Trophoblast cell (in vitro differentiated cells and primary cell): ENCODE data around the gene RAB14.

Experiments used
- DNase-seq, 2 donors: peaks; one replicate each; pipeline ENCODE4 v3.0.0-alpha.2; 2016
- H2AFZ ChIP-seq: 2 replicates; pipeline ENCODE4 v1.6.1; 2013; ENCODE audit warnings: low read length, moderate library complexity, mild to moderate bottlenecking; ENCODE audit not compliant: insufficient read depth, poor library complexity
- H2AK5ac ChIP-seq: 2 replicates; pipeline ENCODE4 v1.6.1; 2013; ENCODE audit warnings: mild to moderate bottlenecking, low read length
- H2BK120ac ChIP-seq: 2 replicates; pipeline ENCODE4 v1.6.1; 2013; ENCODE audit warnings: low read length, mild to moderate bottlenecking, moderate library complexity; ENCODE audit not compliant: insufficient read depth, poor library complexity
- H2BK12ac ChIP-seq: 2 replicates; pipeline ENCODE4 v1.6.1; 2013; ENCODE audit warnings: mild to moderate bottlenecking, low read length, moderate library complexity
- H2BK5ac ChIP-seq: 2 replicates; pipeline ENCODE4 v1.6.1; 2013; ENCODE audit warnings: low read length, low read depth, moderate library complexity, mild to moderate bottlenecking; ENCODE audit not compliant: poor library complexity
- H3K14ac ChIP-seq: 2 replicates; pipeline ENCODE4 v1.6.1; 2013; ENCODE audit warnings: mild to moderate bottlenecking, low read length
- H3K18ac ChIP-seq: 2 replicates; pipeline ENCODE4 v1.6.1; 2013; ENCODE audit warnings: mild to moderate bottlenecking, low read length
- H3K23ac ChIP-seq: 2 replicates; pipeline ENCODE4 v1.6.1; 2013; ENCODE audit warnings: low read length
- H3K27ac ChIP-seq: 2 replicates; pipeline ENCODE4 v1.5.1; 2013; ENCODE audit warnings: low read depth, mild to moderate bottlenecking, inconsistent platforms, low read length, moderate library complexity
- H3K27me3 ChIP-seq: 2 replicates; pipeline ENCODE4 v1.6.1; 2013; ENCODE audit warnings: inconsistent platforms, mild to moderate bottlenecking, low read length, moderate library complexity; ENCODE audit not compliant: insufficient read depth
- H3K36me3 ChIP-seq, 2 experiments: 1 replicate in 1 of 2; 2 replicates in 1 of 2; pipeline ENCODE4 v1.6.1; 2013; ENCODE audit warnings: low read length in 2 of 2, mild to moderate bottlenecking in 2 of 2, moderate library complexity in 1 of 2; ENCODE audit not compliant: insufficient read depth in 2 of 2, control insufficient read depth in 1 of 2
- H3K4ac ChIP-seq: 2 replicates; pipeline ENCODE4 v1.6.1; 2013; ENCODE audit warnings: low read depth, mild to moderate bottlenecking, low read length, moderate library complexity
- H3K4me1 ChIP-seq, 2 experiments: 1 replicate in 1 of 2; 2 replicates in 1 of 2; pipeline ENCODE4 v1.6.1; 2013; ENCODE audit warnings: low read length in 2 of 2, mild to moderate bottlenecking in 2 of 2, moderate library complexity in 1 of 2; ENCODE audit not compliant: insufficient read depth in 2 of 2, control insufficient read depth in 1 of 2
- H3K4me2 ChIP-seq: 2 replicates; pipeline ENCODE4 v1.6.1; 2013; ENCODE audit warnings: inconsistent platforms, mild to moderate bottlenecking, low read length, moderate library complexity
- H3K4me3 ChIP-seq: 2 replicates; pipeline ENCODE4 v1.5.1; 2013; ENCODE audit warnings: mild to moderate bottlenecking, low read depth, low read length, inconsistent platforms
- H3K79me1 ChIP-seq: one replicate; pipeline ENCODE4 v1.6.1; 2013; ENCODE audit warnings: low read length
- H3K79me2 ChIP-seq: 2 replicates; pipeline ENCODE4 v1.6.1; 2013; ENCODE audit warnings: low read length, mild to moderate bottlenecking; ENCODE audit not compliant: control insufficient read depth, insufficient read depth, poor library complexity
- H3K9ac ChIP-seq: 2 replicates; pipeline ENCODE4 v1.6.1; 2013; ENCODE audit warnings: mild to moderate bottlenecking, low read length
- H3K9me3 ChIP-seq: 2 replicates; pipeline ENCODE4 v1.6.1; 2013; ENCODE audit warnings: low read depth, mild to moderate bottlenecking, control low read depth, inconsistent platforms, low read length; ENCODE audit not compliant: insufficient read depth
- H4K12ac ChIP-seq: 2 replicates; pipeline ENCODE4 v1.6.1; 2013; ENCODE audit warnings: low read depth, mild to moderate bottlenecking, low read length, moderate library complexity
- H4K8ac ChIP-seq: 2 replicates; pipeline ENCODE4 v1.6.1; 2013; ENCODE audit warnings: low read depth, mild to moderate bottlenecking, low read length, moderate library complexity
- H4K91ac ChIP-seq: one replicate; pipeline ENCODE4 v1.6.1; 2013; ENCODE audit warnings: low read depth, mild to moderate bottlenecking, low read length, moderate library complexity
- WGBS: extraction: QIAGEN DNeasy Blood & Tissue Kit; methylation state at CpG from one replicate; pipeline ENCODE4 v1.1.7; 2013; ENCODE audit warnings: missing lambda C conversion rate; ENCODE audit not compliant: insufficient read length, insufficient coverage; ENCODE audit errors: extremely low coverage; 5-methylcytosine and 5-hydroxymethylcytosine counted together

Gene RAB14

DNA sequence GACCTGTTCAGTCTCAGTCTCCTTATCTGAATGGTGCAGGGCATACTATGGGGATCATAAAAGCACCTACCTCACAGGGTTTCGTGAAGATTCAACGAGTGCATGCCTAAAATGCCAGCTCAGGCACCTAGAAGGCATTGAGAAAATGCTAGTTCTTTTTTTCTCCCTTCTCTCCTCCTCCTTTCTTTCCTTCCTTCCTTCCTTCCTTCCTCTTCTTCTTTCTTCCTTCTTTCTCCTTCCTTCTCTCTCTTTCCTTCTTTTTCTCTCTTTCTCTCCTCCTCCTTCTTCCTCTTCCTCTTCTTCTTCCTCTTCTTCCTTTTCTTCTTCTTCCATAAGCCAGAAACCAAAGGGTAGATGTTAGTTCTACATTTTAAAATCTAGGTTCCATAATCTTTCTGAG is 12.3 kb upstream of the RAB14 start:
- Histone ChIP-seq H3K14ac (no peak overlapping the region), H2BK12ac (no peak overlapping the region), H4K8ac (no peak overlapping the region), H3K79me2 (no peaks in the 10 kb centered on the region), H3K18ac (no peak overlapping the region), H3K4me2 (no peak overlapping the region), H3K9ac (no peak overlapping the region), H3K27ac (no peak overlapping the region), H3K4me1 (no peaks in the 10 kb centered on the region), H2AFZ (no peak overlapping the region), H4K91ac (no peak overlapping the region), H4K12ac (no peak overlapping the region), H3K4me3 (no peak overlapping the region), H3K9me3 (no peaks in the 10 kb centered on the region), H3K4ac (no peak overlapping the region), H3K79me1 (no peaks in the 10 kb centered on the region), H3K23ac (no peak overlapping the region), H2BK5ac (no peak overlapping the region), H3K27me3 (no peaks in the 10 kb centered on the region), H2BK120ac (no peak overlapping the region), H3K36me3 (no peaks in the 10 kb centered on the region), H2AK5ac (no peak overlapping the region)
- DNase-seq, result no peak
- WGBS, result no CpG with 5 or more reads among the region's 2 CpGs

DNA sequence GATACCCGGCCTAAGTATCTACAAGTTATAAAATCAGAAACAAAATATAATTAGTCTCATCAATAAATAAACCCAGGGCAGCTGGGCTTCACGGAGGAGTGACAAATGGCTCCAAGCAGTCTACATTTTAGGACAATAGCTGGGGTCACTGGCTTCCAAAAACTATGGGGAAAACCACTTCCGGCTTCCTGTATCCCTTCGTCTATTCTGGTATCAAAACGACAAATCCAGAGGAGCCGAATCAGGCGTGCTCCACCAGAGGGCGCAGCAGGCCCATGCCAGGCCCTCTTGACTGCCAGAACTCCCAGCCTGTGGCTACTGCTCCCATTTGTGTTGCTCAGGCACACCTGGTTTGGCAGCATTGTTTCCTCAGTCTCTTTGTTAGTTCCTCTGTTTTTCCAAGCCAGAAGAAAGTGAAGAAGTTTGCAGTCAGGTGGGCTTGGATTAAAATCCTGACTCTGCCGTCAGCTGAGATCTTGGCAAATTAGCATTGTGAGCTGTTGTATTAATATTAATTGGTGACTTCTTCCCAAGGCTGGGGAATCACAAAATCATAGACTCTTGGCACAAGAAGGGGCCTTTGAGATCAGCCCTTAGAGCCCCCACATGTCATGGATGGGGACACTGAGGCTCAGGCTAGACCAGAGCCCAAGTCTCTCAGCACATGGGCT is 11.6 kb upstream of the RAB14 start:
- Histone ChIP-seq H3K27ac (no peak overlapping the region), H2BK12ac (peak overlapping the region; percentile 51)

DNA sequence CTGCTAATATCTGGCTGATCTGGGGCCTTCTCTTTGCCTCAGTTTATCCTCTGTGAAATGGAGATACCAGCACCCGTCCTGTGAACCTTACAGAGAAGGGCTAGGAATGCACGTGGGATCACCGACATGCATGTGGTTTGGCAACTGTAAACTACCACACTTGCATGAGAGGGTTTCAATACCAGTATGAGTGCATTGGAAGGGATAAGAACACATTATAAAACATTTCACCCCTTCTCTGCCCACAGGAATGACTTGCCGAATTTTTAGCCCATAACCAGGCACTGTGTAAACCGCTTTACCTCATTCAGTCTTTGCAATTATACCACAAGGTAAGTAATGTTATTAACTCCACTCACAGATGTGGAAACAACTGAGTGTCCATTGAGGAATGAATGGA is 8.9 kb upstream of the RAB14 start:
- Histone ChIP-seq H3K27ac (no peak overlapping the region), H2BK5ac (no peak overlapping the region), H3K4me2 (no peak overlapping the region), H4K12ac (no peak overlapping the region), H2AK5ac (no peak overlapping the region), H3K4me3 (no peak overlapping the region), H3K9ac (no peak overlapping the region), H3K23ac (no peak overlapping the region), H3K27me3 (no peaks in the 10 kb centered on the region), H4K8ac (no peak overlapping the region), H3K36me3 (no peaks in the 10 kb centered on the region), H3K79me1 (no peaks in the 10 kb centered on the region), H2BK12ac (no peak overlapping the region), H2AFZ (no peak overlapping the region), H3K14ac (no peak overlapping the region), H4K91ac (no peak overlapping the region), H3K4ac (no peak overlapping the region), H3K4me1 (no peaks in the 10 kb centered on the region), H3K79me2 (no peaks in the 10 kb centered on the region), H3K9me3 (no peaks in the 10 kb centered on the region), H3K18ac (no peak overlapping the region), H2BK120ac (no peak overlapping the region)
- no peak for DNase-seq
- no CpG with 5 or more reads among the region's 5 CpGs for WGBS

More for the DNA sequence above, 11.6 kb upstream of the RAB14 start:
- no peak overlapping the region for H3K23ac ChIP-seq
- no peak overlapping the region for H2AFZ ChIP-seq
- no peak overlapping the region for H3K9ac ChIP-seq
- no peaks in the 10 kb centered on the region for H3K79me1 ChIP-seq
- H2BK5ac ChIP-seq, result no peak overlapping the region
- no peak overlapping the region for H3K4ac ChIP-seq
- no peak overlapping the region for H2BK120ac ChIP-seq
- no peak overlapping the region for H3K18ac ChIP-seq
- no peaks in the 10 kb centered on the region for H3K9me3 ChIP-seq
- peak overlapping the region; percentile 60 for H4K91ac ChIP-seq
- no peaks in the 10 kb centered on the region for H3K36me3 ChIP-seq
- no peak overlapping the region for H3K4me3 ChIP-seq
- no CpG with 5 or more reads among the region's 9 CpGs for WGBS
- no peaks in the 10 kb centered on the region for H3K27me3 ChIP-seq
- peak; percentile 93 to 96 for DNase-seq
- H2AK5ac ChIP-seq, result no peak overlapping the region
- no peak overlapping the region for H3K4me2 ChIP-seq
- no peak overlapping the region for H4K8ac ChIP-seq
- H4K12ac ChIP-seq, result no peak overlapping the region
- H3K4me1 ChIP-seq, result no peaks in the 10 kb centered on the region
- H3K14ac ChIP-seq, result no peak overlapping the region
- no peaks in the 10 kb centered on the region for H3K79me2 ChIP-seq

DNA sequence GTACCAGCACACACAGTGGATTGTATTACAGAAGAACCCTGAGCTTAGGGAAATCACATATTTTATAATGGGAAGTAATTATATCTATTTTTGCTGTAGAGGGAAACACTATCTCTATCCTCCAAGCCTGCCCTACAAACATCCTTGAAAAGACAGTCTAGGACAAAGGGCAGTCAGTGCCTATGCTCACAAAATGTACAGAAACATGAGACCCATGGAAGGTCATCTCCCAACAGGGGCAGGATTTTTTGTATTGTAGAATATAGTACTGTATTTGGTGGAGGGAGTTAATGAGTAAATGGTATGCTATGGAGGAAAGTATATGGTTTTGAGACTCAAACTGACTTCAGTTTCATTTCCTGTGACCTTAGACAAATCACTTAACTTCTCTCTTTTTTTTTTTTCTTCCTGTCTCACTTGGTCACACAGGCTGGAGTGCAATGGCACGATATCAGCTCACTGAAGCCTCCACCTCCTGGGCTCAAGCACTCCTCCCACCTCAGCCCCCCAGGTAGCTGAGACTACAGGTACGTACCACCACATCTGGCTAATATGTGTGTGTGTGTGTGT is 5.8 kb upstream of the RAB14 start:
- Histone ChIP-seq H4K12ac (no peak overlapping the region), H4K91ac (no peak overlapping the region), H2AFZ (no peak overlapping the region), H2AK5ac (no peak overlapping the region), H3K18ac (no peak overlapping the region), H3K79me2 (no peaks in the 10 kb centered on the region), H3K9me3 (no peaks in the 10 kb centered on the region), H3K27ac (no peak overlapping the region), H3K23ac (no peak overlapping the region), H2BK120ac (no peak overlapping the region), H2BK12ac (no peak overlapping the region), H3K4me1 (peaks cover 0 to under 1% of the 10 kb centered on the region in 2 experiments), H3K27me3 (no peaks in the 10 kb centered on the region), H3K79me1 (no peaks in the 10 kb centered on the region), H3K14ac (no peak overlapping the region), H3K36me3 (no peaks in the 10 kb centered on the region), H3K9ac (no peak overlapping the region), H3K4ac (no peak overlapping the region), H2BK5ac (no peak overlapping the region), H3K4me3 (no peak overlapping the region), H3K4me2 (no peak overlapping the region), H4K8ac (no peak overlapping the region)
- no CpG with 5 or more reads among the region's 2 CpGs for WGBS
- no peak for DNase-seq
